ENCODE data around the gene NDUFAF5.

Gene NDUFAF5

DNA sequence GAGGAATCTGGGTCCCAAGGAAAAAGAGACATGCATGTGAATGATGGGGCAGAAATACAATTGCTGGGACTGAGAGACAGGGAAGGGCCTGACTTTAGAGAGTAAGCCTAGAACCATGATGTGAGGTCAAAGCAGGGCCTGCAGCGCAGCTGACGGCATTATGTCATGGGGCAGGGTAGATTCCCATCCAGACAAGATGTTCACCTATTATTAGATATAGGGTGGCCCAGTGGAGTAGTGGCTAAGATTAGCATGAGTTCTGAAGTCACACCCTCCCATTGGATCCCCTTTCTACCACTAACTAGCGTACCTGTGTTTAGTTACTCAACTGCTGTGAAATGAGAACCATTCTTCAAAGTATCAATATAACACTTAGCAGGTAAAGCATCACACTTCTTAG is 39.6 kb downstream of the NDUFAF5 start:
- DNase-seq, result no peak

DNA sequence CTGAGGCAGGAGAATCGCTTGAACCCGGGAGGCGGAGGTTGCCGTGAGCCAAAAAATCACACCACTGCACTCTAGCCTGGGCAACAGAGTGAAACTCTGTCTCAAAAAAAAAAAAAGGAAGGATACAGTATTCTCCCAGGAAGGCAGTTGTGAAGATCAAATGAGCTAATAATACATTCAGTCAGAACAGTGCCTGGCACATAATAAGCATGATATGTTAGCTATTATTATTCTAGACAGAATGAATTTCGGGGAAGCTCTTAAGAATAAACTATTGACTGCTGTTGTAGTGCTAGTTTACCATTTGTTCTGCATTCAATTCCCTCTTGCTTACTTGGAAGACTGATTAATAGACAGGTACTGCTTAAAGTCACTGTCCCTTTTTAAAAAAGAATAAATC is 40.6 kb downstream of the NDUFAF5 start:
- DNase-seq, result no peak

DNA sequence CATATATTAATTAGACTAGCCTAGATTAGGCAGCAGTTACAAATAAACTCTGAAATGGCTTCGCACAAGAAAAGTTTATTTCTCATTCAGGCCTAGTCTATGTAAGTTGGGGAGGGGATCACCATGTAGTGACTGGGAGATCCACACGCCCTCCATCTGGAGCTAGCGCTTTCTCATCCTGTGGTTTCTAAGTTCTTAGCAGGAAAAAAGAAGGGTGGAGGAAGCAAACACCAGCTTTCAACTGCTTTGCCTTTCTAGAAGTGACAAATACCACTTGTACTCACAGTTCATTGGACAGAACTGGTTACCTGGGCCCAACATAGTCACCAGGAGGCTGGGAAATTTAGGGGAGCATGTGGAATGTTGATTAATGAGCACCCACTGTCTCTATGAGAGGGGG is 46.6 kb downstream of the NDUFAF5 start:
- DNase-seq, result no peak

DNA sequence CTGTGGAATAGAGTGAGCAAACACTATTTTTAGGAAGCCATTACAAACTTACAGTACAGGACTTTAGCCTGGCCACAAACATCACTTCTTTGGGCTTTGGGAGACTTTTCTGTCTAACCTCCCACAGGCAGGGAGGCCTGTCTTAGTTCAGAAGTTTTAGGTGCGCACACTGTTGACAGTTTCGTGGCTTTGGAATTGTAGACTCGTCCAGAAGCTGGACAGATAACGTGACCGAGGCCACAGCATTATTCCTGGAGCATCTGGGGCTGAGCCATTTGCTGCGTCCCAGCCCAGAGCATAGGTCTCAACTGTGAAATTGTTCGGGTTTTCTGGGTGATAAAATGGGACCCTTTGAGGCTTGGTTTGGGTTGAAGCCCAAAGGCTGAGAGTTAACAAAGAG is 53.8 kb downstream of the NDUFAF5 start:
- no peak for DNase-seq

DNA sequence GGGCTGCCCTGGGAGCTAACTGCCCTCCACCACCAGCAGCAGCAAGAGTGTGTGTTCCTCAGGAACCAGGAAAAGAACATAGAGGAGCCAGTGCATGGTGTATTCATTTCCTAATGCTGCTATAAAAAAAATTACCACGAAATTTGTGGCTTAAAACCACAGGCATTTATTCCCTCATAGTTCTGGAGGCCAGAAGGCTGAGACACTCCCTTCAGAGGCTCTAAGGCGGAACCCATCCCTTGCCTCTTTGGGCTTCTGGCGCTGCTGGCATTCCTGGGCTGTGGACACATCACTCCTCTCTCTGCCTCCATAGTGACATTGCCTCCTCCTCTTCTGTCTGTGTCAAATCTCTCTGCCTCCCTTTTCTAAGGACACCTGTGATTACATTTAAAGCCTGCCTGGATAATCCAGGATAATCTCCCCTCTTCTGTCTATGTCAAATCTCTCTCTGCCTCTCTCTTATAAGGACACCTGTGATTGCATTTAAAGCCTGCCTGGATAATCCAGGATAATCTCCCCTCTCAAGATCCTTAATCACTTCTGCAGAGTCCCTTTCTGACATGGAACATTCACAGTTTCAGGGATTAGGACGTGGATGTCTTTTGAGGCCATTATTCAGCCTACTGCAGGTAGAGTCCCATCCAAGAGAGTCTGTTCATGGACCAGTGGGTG is 54.7 kb downstream of the NDUFAF5 start:
- no peak for DNase-seq

DNA sequence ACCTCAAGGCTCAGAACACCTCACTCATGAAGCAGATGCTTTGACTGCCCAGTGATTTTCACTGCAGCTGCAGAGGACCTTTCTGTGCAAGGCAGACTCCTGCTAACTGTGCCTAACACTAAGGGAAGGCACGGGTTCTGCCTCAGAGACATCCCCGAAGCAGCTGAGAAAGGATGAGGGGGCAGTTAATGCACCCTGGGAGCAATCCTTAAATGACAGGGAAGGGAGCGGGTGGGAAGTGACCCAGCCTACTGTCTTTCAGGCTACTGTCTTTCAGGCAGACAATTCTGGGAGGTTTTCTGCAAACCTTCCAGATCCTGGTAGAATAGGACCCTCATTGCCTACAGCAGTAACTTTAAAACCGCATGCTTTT is 55.3 kb downstream of the NDUFAF5 start:
- no peak for DNase-seq

DNA sequence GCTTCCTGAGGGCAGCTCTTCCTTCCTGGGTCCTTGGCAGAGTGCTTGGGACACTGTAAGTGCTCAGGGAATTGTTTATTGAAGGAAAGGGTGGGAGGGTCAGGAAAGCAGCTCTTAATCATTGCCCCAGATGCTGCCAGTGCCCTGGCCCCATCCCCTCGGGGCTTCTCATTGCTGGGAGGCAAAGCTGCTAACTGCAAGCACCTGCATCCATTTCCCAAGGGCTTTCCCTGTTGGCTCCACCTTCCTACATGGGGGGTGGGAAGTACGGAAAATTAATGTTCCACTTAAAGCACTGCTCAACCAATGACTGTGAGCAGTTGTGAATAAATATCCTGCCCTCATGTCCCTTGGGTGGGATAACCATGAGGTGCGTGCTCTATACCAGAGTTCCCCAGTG is 56.4 kb downstream of the NDUFAF5 start:
- DNase-seq, result no peak

DNA sequence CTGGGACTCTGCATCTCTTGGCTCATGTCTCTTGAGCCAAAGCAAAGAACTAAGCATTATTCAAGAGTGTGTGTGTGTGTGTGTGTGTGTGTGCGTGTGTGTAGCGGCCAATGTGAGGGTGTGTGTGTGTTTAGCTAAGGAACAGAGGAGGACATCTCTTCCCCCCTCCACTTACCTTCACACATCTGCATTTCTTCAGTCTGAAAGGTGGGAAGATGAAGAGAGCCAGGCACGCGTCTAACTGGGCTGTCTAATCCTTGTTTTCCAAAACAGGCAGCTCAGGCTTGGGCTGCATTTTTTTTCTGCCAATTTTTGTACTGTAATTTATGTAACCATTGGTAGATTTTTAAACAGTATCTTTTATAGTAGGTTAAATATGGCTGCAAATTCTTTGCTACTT is 59.5 kb downstream of the NDUFAF5 start:
- DNase-seq, result no peak

DNA sequence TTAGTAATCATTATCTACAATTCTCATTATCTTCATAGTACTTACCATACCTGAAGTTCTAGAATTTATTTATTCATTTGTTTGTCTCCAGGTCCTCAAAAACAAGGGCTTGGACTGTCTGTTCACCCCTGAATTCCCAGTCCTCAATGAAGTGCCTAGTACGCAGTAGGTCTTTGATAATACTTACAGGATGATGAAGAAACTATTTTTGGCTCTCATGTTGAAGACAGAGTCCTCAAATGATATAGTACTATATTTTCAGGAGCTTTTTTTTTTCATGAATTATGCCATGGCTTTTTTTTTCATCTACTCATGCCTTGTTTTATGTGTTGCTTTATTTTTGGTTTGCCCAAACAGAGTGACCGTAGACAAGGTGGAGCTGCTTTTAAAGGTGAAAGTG is 66.5 kb downstream of the NDUFAF5 start:
- DNase-seq, result no peak

DNA sequence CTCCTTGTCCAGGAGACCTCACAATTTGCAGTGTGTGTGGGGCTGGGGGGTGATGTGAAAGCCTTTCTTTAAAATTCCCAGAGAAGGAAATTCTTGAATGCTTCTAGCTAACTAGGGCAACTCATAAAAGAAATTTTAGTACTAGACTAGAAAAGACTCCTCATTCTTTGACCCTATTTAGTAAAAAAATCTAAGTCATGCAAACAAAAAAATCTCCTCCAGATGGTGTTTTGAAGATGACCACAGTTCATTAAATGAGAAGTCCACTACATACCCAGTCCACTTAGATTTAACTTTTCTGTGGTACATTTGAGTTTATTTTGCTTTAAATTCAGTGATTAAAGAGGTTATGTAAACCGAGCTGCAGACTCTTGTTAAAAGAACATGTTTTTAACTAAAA is 67.5 kb downstream of the NDUFAF5 start:
- DNase-seq, result no peak

DNA sequence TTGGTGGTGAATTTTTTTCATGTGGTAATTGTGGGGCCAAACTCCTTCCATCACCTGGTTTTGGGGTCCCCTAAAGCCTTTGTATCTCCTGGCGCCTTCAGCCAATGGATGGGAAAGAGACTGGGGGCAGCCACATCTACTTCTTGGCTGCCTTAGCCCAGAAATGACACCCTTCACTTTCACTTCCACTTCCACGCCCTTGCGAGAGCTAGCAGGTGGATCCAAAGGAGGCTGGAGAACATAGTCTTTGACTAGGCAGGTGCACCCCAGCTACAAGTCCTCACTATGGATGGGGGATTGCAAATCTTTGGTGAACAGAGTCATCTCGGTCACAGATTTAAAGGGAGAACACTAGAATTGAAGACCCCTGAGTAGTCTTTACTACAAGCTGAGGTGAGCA is 70.8 kb downstream of the NDUFAF5 start:
- DNase-seq, result no peak

DNA sequence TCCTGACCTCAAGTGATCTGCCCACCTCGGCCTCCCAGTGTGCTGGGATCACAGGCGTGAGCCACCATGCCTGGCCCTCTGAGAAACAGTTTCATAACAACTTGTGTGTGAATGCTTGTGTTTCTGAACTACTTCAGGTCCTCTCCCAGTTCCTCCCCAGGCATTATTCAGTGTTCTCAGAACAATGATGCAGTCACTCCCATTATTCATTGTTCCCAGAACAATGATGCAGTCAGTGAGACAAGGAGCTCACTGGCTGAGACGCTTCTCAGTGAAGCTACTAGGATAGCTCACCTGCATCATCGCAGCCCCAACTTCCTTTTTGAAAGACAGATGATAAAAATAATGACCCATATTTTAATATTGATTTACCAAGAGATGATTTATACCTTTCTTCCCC is 71.5 kb downstream of the NDUFAF5 start:
- no peak for DNase-seq

DNA sequence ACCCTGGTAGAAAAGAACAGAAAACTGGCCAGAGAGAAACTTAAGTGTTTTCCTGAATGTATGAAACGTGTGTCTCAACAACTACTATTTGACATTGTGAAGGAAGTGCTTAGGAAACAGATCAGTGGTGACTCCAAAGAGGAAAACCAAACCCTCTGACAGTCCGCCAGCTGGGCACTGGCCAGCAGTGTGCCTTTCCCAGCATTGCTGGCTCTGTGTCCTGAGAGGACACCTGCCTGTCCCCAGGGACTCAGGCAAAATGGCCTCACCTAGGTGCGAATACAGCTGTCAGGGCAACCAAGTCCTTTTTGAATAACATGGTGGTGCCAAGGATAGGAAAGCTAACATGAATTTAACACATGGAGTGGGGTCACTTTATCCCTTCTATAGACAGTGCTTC is 72.5 kb downstream of the NDUFAF5 start:
- no peak for DNase-seq

DNA sequence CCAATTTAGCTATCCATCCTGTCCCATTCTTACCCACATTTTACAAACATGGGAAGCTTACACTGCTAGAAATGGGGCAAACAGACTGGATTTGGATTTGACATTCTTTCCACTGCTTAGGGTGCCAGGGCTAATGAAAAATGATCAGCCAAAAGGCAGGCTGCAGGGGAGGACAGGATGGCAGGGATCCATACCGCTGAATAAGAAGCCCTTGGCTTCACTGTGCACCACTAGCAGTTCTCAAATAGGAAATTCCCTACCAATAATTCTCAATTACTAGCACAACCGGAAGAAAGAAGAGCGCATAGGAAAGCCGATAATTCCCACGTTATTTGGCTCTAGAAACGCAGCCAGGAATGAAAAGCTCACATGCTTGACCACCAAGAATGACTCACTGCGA is 73.1 kb downstream of the NDUFAF5 start:
- no peak for DNase-seq

DNA sequence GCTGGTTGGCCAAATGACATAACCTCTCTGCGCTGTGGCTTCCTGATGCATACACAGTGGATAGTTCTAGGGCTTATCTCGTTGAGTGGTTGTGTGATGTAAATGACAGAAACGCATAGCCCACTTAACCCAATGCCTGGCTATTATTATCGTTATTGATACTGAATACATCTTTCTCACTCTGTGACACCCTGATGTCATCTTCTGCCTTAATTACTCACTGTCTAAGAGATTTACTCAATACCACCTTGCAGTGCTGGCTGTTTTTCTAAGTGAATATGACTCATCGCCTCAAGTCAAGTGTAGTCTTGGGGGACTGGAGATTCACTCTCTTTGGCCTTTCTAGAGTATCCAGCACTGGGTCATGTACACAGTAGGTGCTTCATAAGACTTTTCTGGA is 73.6 kb downstream of the NDUFAF5 start:
- DNase-seq, result no peak

DNA sequence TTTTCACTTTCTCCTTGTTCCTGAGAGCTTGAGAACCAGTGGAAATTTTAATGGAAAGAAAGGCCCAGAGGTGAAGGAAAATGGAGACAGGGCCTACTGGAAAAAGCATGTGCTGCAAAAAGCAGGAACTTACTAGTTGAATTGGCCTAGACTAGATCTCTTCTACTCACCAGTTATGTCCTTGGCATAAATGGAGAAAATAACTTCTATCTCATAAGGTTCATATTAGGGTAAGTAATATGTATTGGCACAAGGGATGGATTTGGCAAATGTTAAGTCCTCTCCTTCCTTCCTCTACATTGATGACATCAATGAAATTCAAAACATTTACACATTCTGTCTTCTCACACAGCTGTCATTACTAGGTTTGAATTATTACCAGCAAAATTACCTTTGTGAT is 74.0 kb downstream of the NDUFAF5 start:
- no peak for DNase-seq

DNA sequence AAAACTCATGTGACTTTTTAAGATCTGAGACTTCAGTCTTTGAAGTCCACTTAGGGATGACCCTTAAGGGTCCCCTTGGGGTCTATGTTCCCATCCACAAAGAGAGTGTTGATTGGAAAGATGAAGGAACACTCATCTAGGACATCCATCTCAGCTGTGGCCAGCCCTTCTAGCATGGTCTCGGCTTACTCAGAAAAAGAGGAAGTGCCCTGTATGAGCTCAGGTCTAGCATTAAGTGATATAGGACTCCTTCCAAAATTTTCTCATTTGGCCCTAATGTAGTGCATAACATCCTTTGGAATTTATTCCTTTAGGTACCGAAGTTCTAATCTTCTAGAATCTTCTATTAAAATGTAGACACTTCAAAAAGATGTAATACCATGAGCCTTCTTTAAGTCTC is 77.4 kb downstream of the NDUFAF5 start:
- DNase-seq, result no peak

DNA sequence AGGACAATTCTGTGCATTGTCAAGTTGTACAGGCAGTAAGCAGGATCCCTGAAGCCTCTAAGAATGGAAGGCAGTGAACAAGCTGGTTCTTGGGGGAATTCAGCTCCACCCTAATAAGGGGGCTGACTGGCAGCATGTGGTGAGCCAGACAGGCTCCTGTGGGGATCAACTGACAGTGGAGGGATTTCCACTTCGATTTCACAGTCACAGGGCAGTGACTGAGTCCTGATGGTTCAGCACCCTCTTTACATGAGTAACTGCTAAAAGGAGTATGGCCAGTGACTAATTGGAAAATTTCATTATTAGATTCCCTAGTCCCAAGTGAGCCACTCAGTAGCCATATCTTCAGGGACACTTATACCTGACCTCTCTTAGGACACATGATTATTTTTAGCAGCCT is 78.4 kb downstream of the NDUFAF5 start:
- no peak for DNase-seq

DNA sequence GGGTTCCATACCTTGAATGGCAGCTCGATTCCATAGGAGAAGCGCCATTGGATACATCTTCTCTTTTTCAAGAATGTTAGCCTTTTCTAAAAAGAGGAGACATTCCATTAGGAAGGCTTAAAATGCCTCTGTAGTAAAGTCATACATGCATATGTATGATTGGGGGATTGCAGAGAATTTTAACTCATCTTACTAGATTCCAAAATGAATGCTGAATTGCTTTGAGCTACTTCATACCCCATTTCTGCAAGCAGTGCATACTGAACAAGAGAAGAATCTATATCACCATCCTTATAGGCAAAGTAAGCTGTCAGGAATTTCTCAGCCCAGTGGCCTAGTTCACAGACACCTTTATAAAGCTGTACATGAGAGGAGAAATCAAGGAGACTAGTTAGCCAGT is 80.3 kb downstream of the NDUFAF5 start:
- DNase-seq, result no peak

DNA sequence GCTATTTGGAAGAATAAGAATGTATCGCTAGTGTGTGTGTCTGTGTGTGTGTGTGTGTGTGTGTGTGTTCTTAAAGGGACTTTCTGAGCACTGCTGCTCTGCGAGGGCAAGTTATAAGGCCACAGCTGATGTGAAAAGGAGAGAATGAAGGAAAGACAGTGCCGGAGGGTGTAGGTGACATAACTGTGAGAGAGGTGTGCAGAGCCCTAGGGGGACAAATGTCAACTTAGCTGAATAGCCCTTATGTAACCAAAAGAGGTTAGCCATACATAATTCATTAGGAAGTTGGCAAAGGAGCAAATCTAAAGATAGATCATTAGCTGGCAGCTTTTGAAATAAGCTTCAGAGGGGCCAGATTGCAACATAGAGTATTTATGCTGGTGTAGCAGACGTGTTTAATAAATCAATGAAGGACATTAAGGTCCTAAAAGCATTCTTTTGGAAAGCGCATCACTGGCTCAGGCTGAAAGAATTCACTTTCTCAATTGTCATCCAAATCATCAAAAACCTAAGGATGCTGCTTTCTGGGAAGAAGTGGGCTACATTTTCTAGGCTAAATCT is 81.0 kb downstream of the NDUFAF5 start:
- DNase-seq, result no peak

DNA sequence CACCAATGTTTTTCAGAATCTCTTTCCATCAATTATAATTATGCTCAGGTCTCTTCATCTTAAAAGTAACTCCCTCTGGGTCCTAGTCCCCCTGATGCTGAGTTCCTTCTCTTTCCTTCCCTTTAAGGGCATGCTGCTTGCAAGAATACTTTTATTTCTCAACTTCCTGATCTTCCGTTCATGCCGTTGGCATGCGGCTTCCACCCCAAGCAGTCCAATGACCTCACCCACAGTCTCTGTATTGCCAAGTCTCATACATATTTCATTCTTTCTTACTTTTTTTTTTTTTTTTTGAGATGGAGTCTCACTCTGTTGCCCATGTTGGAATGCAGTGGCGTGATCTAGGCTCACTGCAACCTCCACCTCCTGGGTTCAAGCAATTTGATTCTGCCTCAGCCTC is 83.5 kb downstream of the NDUFAF5 start:
- DNase-seq, result no peak

DNA sequence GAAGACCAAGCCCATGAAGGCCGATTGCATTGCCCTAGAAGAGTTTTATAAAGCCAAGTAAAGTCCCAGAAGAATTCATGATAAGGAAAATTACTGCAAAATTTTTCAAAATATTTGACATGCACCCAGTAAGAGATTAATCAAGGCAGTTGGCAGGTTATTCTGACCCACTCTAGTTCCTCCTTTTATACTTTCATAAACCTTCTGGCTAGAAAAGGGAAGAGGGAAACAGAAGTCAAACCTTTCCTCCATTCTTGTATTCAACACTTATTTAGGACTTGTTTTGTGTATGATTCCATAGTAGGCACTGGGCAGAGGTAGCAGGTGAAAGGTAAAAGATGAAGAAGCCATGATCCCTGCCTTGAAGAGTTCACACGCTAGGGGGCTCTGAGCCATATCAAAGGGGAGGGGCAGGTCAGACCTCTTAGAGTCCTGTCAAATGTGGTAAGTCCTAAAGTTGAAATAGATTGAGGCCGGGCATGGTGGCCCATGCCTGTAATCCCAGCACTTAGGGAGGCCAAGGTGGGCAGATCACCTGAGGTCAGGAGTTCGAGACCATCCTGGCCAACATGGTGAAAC is 85.4 kb downstream of the NDUFAF5 start:
- DNase-seq, result no peak

Data from activated CD4-positive, alpha-beta T cell treated with anti-CD3 and anti-CD28 coated beads, Interleukin-2, amount 50 U/mL, for 1 hour (primary cell).